HG02678 (cell line): ENCODE data around the gene AMFR.
"Not testable (repeated sequence)": the region's sequence is repeated elsewhere in the genome, so short reads cannot be mapped to it uniquely, and the experiment has no call there.

Experiments used
- ATAC-seq: cut with Tn5 transposase; IDR thresholded peaks from one replicate; pipeline ENCODE4 v1.9.1; 2021; ENCODE audit warnings: mild to moderate bottlenecking, moderate library complexity; ENCODE audit not compliant: unreplicated experiment

AMFR gene

DNA sequence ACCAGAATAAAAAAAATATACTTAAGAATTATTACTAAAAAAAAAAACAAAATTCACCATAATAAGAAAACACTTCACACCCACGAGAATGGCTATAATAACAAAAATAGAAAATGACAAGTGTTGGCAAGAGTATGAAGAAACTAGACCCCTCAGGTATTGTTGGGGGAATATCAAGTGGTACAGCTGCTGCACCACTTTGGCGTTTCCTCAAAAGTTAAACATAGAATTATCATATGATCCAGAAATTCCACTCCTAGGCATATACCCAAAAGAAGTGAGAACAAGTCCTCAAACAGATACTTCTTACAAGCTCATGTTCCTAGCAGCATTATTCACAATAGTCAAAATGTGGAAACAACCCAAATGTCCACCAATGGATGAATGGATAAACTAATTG, 26.3 kb downstream of the AMFR start:
- no peak for ATAC-seq

DNA sequence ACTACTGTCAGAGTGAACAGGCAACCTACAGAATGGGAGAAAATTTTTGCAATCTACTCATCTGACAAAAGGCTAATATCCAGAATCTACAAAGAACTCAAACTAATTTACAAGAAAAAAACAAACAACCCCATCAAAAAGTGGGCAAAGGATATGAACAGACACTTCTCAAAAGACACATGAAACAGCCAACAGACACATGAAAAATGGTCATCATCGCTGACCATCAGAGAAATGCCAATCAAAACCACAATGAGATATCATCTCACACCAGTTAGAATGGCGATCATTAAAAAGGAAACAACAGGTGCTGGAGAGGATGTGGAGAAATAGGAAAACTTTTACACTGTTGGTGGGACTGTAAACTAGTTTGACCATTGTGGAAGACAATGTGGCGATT, 28.6 kb downstream of the AMFR start:
- not testable (repeated sequence) for ATAC-seq

DNA sequence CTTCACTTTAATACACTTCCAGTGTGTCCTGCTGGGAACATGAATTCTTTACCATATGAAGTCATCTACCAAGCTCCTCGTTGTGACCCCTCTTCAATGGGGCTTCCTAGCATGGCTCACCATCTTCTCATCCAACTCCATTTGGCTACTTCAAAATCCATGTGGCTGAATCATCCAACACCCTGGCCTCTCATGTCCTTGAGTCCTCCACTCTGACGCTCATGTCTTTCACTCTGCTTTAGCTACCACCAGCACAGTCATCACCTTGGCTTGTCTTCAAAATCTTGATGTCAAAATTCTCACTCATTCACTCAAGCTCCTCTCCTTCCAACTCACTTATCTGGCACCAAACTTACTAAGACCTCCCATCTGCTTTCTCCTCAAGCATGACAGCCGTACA, 35.8 kb downstream of the AMFR start:
- ATAC-seq = no peak

DNA sequence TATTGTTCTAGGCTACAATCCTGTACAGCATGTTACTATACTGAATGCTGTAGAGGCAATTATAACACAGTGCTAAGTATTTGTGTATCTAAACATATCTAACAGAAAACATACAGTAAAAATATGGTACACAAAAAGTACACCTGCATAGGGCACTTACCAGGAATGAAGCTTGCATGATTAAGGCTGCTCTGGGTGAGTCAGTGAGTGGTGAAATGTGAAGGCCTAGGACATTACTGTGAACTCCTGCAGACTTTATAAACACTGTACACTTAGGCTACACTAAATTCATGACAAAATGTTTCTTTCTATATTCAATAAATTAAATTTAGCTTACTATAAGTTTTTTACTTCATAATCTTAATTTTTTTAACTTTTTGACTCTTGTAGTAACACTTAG, 37.1 kb downstream of the AMFR start:
- ATAC-seq = no peak

DNA sequence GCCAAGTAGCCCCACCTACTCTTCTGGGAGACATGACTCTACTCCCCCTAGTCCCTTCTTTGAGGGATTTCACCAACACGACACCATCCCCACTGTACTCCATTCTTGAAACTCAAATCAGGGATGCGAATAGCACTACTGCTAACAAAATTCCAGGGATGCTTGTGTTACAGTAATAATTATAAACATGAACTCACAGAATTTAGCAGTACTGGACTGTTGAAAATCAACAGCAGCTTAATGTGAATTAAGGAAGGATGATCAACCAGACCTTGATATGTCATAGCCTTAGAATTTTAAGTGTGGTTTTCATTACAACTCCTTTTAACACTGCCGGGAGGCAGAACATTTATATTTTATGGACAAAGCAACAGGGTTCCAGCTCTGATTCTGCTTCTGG, 37.9 kb downstream of the AMFR start:
- ATAC-seq = no peak

DNA sequence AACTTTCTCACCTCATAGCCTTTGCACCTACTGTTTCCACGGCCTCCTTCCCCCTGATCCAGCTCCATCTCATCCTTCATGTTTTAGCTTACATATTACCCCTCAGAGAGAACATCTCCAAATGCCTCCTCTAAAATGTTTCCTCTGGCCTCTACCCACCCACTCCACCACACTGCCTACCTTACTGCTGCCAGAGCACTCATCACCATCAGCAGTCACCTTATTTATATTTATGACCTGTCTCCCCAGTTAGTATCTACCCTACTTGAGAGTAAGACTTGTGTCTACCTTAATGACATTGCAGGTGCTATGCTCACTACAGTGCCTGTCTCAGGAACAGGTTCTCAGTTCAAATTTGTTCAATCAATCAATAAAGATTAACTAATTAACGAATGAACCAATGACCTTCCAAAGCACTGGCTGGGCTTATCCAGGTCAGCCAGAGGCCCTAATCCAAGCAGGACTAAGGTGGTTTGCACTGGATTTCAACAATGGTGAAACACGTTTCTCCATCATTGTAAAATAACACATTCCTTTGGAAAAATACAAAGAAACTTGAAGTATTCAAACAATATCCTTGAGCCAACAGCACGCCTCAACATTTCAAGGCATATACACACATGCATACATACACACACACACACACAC, 41.1 kb downstream of the AMFR start:
- ATAC-seq = no peak

DNA sequence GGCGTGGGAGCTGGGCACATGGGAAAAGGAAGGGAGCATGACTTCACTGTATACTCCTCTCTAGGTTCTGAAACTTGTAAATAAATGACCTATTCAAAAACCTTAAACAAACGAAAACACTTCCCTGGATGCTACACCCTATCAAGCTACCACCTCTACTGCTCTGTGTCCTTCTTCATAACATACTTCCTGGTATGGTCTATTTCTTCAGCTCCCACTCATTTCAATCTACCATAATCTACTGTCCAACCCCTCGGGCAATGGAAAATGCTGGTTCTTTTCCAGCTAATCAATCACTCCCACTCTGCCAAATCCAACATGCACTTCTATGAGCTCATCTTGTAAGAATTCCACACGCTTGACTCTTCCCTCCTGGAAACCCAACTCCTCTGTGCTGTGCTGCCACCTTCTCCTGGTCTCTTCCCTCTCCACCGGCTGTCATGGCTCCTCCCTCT, 42.4 kb downstream of the AMFR start:
- no peak for ATAC-seq

DNA sequence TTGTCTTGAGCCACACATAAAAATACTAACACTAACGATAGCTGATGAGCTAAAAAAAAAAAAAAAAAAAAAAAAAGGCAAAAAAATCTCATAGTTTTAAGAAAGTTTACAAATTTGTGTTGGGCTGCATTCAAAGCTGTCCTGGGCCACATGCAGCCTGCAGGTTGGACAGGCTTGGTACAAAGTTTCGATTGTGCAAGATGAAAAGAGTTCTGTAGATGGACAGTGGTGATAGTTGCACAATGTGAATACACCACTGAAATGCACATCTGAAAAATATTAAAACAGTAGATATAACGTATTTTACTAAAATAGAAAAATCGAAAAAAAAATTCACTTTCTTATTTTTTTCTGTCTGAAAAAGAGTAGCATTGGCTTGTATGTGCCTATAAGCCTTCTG, 42.9 kb downstream of the AMFR start:
- ATAC-seq = no peak

DNA sequence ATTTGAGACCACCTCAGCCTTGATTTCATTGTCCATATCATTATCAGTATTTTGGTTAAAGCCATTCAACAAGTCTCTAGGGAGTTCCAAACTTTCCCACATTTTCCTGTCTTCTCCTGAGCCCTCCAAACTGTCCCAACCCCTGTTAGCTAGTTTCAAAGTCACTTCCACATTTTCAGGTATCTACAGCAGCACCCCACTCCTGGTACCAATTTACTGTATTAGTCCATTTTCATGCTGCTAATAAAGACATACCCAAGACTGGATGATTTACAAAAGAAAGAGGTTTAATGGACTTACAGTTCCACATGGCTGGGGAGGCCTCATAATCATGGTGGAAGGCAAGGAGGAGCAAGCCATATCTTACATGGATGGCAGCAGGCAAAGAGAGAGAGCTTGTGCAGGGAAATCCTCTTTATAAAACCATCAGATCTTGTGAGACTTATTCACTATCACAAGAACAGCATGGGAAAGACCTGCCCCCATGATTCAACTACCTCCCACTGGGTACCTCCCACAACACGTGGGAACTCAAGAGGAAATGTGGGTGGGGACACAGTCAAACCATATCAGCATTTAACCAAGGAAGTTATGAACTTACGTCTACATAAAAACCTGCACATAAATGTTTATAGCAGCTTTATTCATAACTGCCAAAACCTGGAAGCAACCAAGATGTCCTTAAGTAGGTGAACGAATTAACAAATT, 44.4 kb downstream of the AMFR start:
- ATAC-seq = not testable (repeated sequence)

DNA sequence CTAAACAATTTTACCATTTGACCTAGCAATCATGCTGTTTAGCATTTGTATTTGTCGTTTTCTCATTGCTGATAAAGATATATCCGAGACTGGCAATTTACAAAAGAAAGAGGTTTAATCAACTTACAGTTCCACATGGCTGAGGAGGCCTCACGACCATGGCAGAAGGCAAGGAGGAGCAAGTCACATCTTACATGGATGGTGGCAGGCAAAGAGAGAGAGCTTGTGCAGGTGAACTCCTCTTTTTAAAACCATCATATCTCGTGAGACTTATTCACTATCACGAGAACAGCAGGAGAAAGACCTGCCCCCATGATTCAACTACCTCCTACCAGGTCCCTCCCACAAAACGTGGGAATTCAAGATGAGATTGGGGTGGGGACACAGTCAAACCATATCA, 46.3 kb downstream of the AMFR start:
- ATAC-seq = not testable (repeated sequence)

DNA sequence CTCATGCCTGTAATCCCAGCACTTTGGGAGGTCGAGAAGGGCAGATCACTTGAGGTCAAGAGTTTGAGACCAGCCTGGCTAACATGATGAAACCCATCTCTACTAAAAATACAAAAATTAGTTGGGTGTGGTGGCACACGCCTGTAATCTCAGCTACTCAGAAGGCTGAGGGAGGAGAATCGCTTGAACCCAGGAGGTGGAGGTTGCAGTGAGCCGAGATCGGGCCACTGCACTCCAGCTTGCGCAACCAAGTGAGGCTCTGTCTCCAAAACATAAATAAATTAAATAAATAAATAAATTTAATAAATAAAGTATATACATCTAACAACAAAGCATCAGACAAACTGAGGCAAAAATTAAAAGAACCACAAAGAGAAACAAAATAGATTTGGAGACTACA, 49.6 kb downstream of the AMFR start:
- ATAC-seq = not testable (repeated sequence)

DNA sequence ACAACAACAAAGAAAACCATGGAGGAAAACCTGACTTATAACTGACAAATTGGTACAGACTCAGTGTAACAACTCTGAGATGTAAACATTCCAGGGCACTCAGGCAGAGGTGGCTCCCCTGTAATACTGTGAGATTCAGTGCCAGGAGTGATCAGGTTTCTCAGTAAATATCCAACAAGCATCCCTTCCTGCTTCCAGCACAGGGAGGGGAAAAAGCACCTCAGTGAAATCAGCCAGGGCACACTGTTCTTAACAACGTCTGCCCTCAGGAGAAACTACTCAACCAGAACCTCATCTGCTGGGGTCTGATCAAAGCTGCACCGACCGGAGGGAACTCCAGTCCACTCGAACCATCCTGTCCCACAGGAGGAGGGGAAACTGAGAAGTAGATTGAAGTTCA, 52.3 kb downstream of the AMFR start:
- ATAC-seq = no peak

DNA sequence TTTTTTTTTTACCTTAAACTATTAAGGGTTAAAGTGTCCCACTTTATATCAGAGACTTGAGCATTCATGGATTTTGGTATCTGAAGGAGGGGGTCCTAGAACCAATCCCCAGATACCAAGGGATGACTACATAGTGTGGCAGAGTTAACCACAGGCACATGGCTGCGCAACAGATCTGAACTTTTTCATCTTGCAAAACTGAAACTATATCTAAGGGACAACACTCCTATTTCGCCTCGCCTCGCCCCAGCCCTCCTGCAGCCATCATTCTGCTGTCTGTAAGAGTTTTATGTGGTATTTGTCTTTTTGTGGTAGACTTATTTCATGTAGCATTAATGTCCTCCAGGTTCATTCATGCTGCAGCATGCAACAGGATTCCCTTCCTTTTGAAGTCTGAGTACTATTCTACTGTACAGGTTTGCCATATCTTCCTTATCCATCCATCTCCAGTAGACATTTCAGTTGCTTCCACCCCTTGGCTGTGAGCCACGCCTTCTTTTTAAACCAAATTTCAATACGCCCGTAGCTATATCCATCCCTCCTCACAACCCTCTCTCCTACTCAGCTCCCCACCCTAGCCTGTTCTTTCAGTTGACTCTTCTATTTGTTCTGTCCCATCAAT, 53.2 kb downstream of the AMFR start:
- ATAC-seq = no peak

DNA sequence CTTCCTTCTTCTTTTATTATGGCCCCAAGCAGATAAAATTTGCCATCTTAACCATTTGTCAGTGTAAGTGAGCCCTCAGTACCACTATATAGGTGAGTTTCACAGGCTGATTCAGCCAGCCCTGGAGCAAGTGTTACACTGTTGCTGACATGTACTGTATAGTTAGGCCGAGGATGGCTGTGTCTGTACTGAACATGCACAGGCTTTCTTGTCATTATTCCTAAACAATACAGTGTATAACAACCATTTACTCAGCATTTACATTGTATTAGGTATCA, 53.7 kb downstream of the AMFR start:
- ATAC-seq = no peak

DNA sequence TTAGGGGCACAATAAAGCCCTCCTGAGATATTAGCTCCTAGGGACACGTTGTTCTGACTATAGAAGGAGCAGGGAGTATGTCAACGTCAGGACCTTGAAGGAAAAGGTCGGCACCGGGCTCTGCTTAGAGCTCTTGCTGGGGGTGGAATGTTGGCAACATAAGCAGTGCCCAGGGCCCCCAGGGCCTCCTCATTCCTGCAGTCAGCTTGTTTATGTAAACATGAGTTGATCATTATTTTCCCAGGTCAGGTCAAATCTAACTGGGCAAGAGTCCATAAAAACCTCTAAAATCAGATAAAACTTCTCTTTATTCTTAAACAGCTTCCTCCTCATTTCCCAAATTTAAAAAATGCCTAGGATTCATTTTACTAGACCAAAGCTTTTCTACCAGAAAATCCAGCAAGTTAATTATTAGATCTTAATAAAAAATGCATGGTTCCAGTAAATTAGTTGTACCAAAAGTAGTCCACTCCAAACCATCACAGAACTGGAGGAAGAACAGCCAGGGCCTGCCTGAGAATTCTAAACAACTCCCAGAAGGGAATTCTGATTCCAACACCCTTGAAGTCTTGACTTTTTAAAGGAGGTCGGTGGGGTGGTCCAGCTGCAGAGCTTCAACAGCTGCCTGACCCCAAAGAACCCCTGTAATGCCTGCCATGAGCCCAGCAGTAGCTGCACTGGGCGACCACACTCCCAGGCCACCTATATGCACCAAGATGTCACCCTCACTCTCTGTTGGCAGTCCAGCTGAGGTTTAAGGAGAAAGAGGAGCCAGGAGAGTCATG, 54.3 kb downstream of the AMFR start:
- no peak for ATAC-seq

DNA sequence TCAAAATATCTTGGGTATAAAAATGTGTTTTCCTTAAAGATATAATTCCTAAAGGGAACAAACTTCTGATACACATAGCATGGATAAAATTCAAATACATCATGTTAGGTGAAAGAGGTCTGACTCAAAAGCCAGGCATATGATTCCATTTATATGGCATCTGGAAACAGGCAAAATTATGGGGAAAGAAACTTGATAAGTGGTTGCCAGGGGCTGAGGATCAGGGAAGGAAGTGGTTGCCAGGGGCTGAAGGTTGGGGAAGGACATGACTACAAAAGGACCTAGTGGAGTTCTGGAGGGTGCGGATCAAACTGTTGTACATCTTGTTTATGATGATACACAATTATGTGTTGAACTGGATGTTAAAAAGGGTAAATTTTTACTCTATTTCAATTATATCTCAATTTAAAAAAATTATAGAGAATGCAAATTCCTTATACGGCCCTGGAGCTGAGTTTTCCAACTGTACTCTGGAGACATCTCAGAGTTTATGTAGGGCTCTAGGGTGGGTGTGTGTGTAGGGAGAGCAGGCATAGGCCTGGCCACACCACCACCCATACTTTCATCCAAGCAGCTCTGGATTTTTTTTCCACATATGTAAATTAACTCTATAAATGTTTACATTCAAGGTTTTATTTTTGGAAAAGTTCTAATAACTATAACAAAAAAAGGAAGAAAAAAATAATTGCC, 55.0 kb downstream of the AMFR start:
- ATAC-seq = no peak

DNA sequence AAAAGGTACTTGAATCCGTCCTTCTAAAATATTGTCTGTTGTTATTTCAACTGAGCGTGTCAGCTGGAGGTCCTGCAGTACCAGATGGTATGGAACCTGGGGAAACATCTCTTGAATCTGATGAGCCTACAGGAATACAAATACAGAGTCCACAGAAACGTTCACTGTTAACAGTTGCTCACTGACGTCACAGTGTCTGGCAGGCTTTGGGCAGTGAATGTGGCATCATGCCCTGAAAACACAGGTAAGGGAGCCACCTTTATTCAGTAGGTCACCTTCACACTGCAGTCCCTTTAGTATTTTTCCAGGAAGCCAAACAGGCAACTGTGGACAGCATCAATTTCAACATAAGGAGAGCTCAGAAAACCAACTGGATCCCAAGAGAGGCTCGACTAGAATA, 56.1 kb downstream of the AMFR start:
- ATAC-seq = no peak

DNA sequence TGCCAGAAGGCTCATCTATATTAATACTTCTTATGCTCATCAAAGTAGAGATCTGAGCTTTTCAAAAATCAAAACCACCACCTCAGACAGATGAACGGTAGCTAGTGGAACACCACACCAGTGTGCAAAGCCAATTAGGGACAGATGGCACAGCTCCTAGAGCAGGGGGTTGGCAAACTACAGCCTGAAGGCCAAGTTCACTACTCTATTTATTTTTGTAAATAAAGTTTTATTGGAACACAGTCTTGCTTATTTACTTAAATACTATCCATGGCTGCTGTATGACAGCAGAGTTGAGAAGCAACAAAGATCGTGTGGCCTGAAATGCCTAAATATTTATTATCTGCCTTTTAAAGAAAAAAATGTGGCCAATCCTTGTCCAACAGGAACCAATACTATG, 56.8 kb downstream of the AMFR start:
- ATAC-seq = no peak

DNA sequence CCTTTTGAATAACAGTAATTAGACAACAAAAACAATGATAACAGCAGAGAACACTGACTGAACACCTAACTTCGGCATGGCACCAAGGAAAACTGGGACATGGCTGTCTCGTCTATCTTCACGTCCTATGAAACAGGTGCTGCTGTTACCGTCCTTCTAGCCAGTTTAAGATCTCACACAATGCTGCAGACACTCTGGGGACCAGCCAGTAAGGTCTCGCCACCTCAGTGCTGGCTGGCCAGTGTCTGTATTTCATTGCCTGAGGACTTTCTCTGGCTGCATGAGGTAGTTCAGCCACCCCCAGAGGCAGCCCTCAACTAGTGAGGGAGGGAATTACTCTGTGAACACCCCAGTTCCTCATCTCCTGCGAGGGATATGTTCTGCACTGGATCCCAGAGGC, 57.6 kb downstream of the AMFR start:
- ATAC-seq = no peak

DNA sequence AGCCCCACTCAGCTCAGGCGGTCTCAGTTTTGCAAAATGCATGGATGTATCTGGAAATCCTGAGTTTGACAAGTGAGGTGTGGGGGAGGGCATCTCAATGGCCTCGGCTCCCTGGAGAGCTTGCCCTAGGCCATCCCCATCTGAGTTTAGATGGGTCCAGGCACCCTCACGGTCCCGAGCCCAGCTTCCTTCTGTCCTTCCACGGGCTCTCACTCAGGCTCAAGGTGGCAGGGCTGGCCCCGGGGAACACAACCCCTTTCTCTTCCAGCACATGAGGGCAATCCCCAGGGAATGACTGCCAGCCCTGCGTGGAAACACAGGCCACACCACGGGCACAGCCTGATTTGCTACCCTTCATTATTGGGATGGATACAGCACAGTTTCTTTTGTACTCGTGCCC, 58.4 kb downstream of the AMFR start:
- ATAC-seq = no peak

DNA sequence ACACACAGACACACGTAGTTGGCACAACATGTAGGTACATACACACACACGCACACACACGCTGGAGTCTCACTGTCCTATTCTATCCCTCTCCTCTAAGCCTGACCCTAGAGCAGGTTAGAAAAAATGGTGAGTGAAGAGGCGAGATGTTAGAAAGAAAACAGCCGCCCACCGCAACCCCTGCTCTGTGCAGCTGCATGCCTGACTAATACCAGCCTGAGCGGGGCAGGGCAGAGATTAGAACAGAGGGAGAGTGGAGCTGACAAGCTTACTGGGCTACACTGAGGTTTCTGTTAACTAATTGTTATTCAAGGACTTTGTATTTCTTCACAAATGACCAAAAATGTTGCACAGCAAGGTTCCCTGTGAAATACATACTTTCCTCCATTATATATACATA, 59.8 kb downstream of the AMFR start:
- no peak for ATAC-seq
